Retinal pigment epithelial cell (primary cell): ENCODE data around the gene CAMSAP1.

Experiments
- DNase-seq: peaks from one replicate; pipeline ENCODE4 v3.0.0-alpha.2; 2010; ENCODE audit warnings: low read depth
- H3K4me3 ChIP-seq: 2 replicates; pipeline ENCODE4 v1.5.1; 2011; ENCODE audit warnings: mild to moderate bottlenecking, low read length, control low read depth, moderate library complexity
- CTCF ChIP-seq: conservative IDR thresholded peaks from 2 replicates; pipeline ENCODE4 v1.5.1; 2011; ENCODE audit warnings: low read depth, low read length, control low read depth, inconsistent platforms

The CAMSAP1 gene

GRCh38 chr9:135813671-135814290 is 93.6 kb downstream of the CAMSAP1 start:
- no peak for DNase-seq
- H3K4me3 ChIP-seq: no peak overlapping the region
- TF ChIP-seq CTCF: no peak

GRCh38 chr9:135812961-135813360 is 94.4 kb downstream of the CAMSAP1 start:
- H3K4me3 ChIP-seq: no peak overlapping the region
- no peak for TF ChIP-seq CTCF
- no peak for DNase-seq

GRCh38 chr9:135811801-135812200 is 95.5 kb downstream of the CAMSAP1 start:
- DNase-seq: no peak
- H3K4me3 ChIP-seq: no peak overlapping the region
- no peak for TF ChIP-seq CTCF

GRCh38 chr9:135810806-135811575 is 96.4 kb downstream of the CAMSAP1 start:
- no peak for DNase-seq
- H3K4me3 ChIP-seq: no peak overlapping the region
- no peak for TF ChIP-seq CTCF

- DNase-seq: no peak
- TF ChIP-seq CTCF: no peak
- H3K4me3 ChIP-seq: no peak overlapping the region
These were observed 98.2 kb downstream of the CAMSAP1 start for GRCh38 chr9:135809166-135809565.

GRCh38 chr9:135805422-135806022 is 101.8 kb downstream of the CAMSAP1 start:
- no peak for DNase-seq
- no peak for TF ChIP-seq CTCF
- no peak overlapping the region for H3K4me3 ChIP-seq
